ENCODE data around the gene HLF.

DNA sequence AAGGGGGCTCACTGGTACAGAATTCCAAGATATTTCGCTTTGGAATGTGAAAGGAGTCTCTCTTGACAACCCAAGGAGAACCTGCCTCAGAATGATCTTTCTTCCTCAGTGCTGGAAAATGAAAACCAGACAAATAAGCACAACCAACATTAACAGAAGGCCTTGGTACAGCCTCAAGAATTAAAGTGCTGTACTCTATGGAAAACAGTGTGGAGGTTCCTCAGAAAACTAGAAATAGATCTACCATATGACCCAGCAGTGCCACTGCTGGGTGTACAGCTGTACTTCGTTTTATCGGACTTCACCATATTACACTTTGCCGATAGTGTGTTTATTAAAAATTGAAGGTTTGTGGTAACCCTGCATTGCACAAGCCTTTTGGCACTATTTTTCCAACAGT, 25.2 kb downstream of the HLF start:
- TF ChIP-seq, protein P1, sequence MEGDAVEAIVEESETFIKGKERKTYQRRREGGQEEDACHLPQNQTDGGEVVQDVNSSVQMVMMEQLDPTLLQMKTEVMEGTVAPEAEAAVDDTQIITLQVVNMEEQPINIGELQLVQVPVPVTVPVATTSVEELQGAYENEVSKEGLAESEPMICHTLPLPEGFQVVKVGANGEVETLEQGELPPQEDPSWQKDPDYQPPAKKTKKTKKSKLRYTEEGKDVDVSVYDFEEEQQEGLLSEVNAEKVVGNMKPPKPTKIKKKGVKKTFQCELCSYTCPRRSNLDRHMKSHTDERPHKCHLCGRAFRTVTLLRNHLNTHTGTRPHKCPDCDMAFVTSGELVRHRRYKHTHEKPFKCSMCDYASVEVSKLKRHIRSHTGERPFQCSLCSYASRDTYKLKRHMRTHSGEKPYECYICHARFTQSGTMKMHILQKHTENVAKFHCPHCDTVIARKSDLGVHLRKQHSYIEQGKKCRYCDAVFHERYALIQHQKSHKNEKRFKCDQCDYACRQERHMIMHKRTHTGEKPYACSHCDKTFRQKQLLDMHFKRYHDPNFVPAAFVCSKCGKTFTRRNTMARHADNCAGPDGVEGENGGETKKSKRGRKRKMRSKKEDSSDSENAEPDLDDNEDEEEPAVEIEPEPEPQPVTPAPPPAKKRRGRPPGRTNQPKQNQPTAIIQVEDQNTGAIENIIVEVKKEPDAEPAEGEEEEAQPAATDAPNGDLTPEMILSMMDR (IDR thresholded peaks at IDR 0.05; ENCODE audit: low read length), result no peak
- TF ChIP-seq EZH2 (optimal IDR thresholded peaks at IDR 0.05; ENCODE audit: low read depth, low read length) (no peak), EZH2phosphoT487 (IDR thresholded peaks at IDR 0.05; ENCODE audit: low read length) (no peak)

All from MM.1S (cell line).